Upper lobe of left lung (tissue), 6 donors: ENCODE results near the gene NRP1. TPM values are rescaled to one million over a fixed set of nuclear protein-coding genes. Genes with fewer than 3 reads are reported as not detected.

ENCODE experiments used
- ATAC-seq, 2 donors: fragments of 200-7000 bp; cut with Tn5 transposase; one replicate each; pipeline ENCODE4 v1.9.1; 2022; ENCODE audit warnings: mild to moderate bottlenecking in 2 of 2, moderate library complexity in 2 of 2; ENCODE audit not compliant: low FRiP score in 2 of 2
- DNase-seq, 2 donors: peaks; one replicate each; pipeline ENCODE4 v3.0.0-alpha.2; 2019 to 2020
- H3K27ac ChIP-seq, 4 donors: fragments of 200-600 bp; sonication (generic); one replicate each; pipeline ENCODE4 v1.5.1; 2016 to 2019
- H3K27me3 ChIP-seq, 4 donors: fragments of 200-600 bp; sonication (generic); one replicate each; pipeline ENCODE4 v1.5.1; 2017 to 2019
- H3K36me3 ChIP-seq, 4 donors: fragments of 200-600 bp; sonication (generic); one replicate each; pipeline ENCODE4 v1.5.1; 2016 to 2019
- H3K4me1 ChIP-seq, 4 donors: fragments of 200-600 bp; sonication (generic); one replicate each; pipeline ENCODE4 v1.5.1; 2018 to 2019
- H3K4me3 ChIP-seq, 4 donors: fragments of 200-600 bp; sonication (generic); one replicate each; pipeline ENCODE4 v1.5.1; 2017 to 2019; ENCODE audit warnings: mild to moderate bottlenecking in 2 of 4, moderate library complexity in 1 of 4
- H3K9me3 ChIP-seq, 4 donors: fragments of 200-600 bp; sonication (generic); one replicate each; pipeline ENCODE4 v1.5.1; 2018 to 2019
- CTCF ChIP-seq, 6 experiments: fragments of 450-650 bp in 4 of 6; fragments of 200-600 bp in 2 of 6; sonication (generic) in 2 of 6; IDR thresholded peaks; one replicate each; pipeline ENCODE4 v1.5.1; 2016 to 2019; ENCODE audit warnings: antibody characterized with exemption in 6 of 6
- EP300 ChIP-seq, 4 donors: sonication (generic); formaldehyde crosslinking; IDR thresholded peaks; one replicate each; pipeline ENCODE4 v1.5.1; 2017; ENCODE audit warnings: antibody characterized with exemption in 4 of 4, control low read depth in 2 of 4
- POLR2A ChIP-seq, 4 donors: fragments of 450-650 bp; IDR thresholded peaks; one replicate each; pipeline ENCODE4 v1.5.1; 2016 to 2017; ENCODE audit warnings: antibody characterized with exemption in 4 of 4, mild to moderate bottlenecking in 2 of 4
- POLR2AphosphoS5 ChIP-seq, 2 donors: sonication (generic); formaldehyde crosslinking; IDR thresholded peaks; one replicate each; pipeline ENCODE4 v1.5.1; 2017; ENCODE audit warnings: antibody characterized with exemption in 2 of 2
- WGBS, 2 donors: methylation state at CpG; one replicate each; pipeline ENCODE4 v1.1.5; 2017 to 2018; 5-methylcytosine and 5-hydroxymethylcytosine counted together
- total RNA-seq, 6 donors: library from RNA; depleted of rRNA in 4 of 6; stranded (reverse); fragments of >200 nt in 4 of 6; gene quantifications; one replicate each; pipeline versions ENCODE4 v1.1.0 to v1.2.1, GENCODE V29; 2016 to 2021
- donor health status: DM: no; HTN: no; CAD: no; lungs with moderate emphysema.
- donor health status: DM: no; HTN: yes; CAD: no; lungs with severe emphysema.

The NRP1 gene
- total RNA-seq, 6 donors from 2014 or later, result 48.5 to 136 (median 64.1) TPM

GRCh38 chr10:33295851-33296250 is 38.6 kb downstream of the NRP1 start:
- 52 to 60% methylated on average over 2 of the region's 2 CpGs for WGBS, 2 donors
- TF ChIP-seq POLR2AphosphoS5 (IDR thresholded peaks at IDR 0.05) (no peak), CTCF (IDR thresholded peaks at IDR 0.05) (no peak), POLR2A (IDR thresholded peaks at IDR 0.05) (no peak), EP300 (IDR thresholded peaks at IDR 0.05) (no peak)
- Histone ChIP-seq H3K27ac (peak overlapping the region in 2 of 4 donors; percentile 67 to 69), H3K9me3 (no peaks in the 10 kb centered on the region), H3K36me3 (peaks cover 0 to 4% (median 0%) of the 10 kb centered on the region in 4 donors), H3K4me1 (peaks cover 4 to 28% (median 14%) of the 10 kb centered on the region in 4 donors), H3K27me3 (no peaks in the 10 kb centered on the region), H3K4me3 (no peak overlapping the region)
- no peak for ATAC-seq
- DNase-seq, result no peak

- TF ChIP-seq POLR2A (IDR thresholded peaks at IDR 0.05) (no peak), CTCF (IDR thresholded peaks at IDR 0.05) (no peak), EP300 (IDR thresholded peaks at IDR 0.05) (no peak), POLR2AphosphoS5 (IDR thresholded peaks at IDR 0.05) (no peak)
- WGBS, 2 donors, result 92 to 93% methylated on average over 14 of the region's 14 CpGs
These were observed 40.8 kb downstream of the NRP1 start for GRCh38 chr10:33293531-33294170.

GRCh38 chr10:33293076-33293475 is 41.4 kb downstream of the NRP1 start:
- ATAC-seq (no peak), DNase-seq (no peak)
- H3K9me3 ChIP-seq, result no peaks in the 10 kb centered on the region
- no peak overlapping the region for H3K4me3 ChIP-seq
- no peaks in the 10 kb centered on the region for H3K27me3 ChIP-seq
- H3K4me1 ChIP-seq, result peaks cover 9 to 24% (median 13%) of the 10 kb centered on the region in 4 donors
- H3K27ac ChIP-seq, result no peak overlapping the region
- H3K36me3 ChIP-seq, result peaks cover 0 to 4% (median 0%) of the 10 kb centered on the region in 4 donors
- TF ChIP-seq EP300 (IDR thresholded peaks at IDR 0.05), result no peak
- no peak for TF ChIP-seq POLR2AphosphoS5 (IDR thresholded peaks at IDR 0.05)
- no peak for TF ChIP-seq CTCF (IDR thresholded peaks at IDR 0.05)
- no peak for TF ChIP-seq POLR2A (IDR thresholded peaks at IDR 0.05)
- WGBS, 2 donors, result 91 to 93% methylated on average over 3 of the region's 3 CpGs

More at GRCh38 chr10:33293531-33294170, 40.8 kb downstream of the NRP1 start:
- no peak for ATAC-seq
- Histone ChIP-seq H3K4me1 (peaks cover 9 to 30% (median 15%) of the 10 kb centered on the region in 4 donors), H3K4me3 (no peak overlapping the region), H3K27me3 (no peaks in the 10 kb centered on the region), H3K36me3 (peaks cover 0 to 4% (median 0%) of the 10 kb centered on the region in 4 donors), H3K27ac (no peak overlapping the region), H3K9me3 (no peaks in the 10 kb centered on the region)
- DNase-seq, result no peak

- Histone ChIP-seq H3K9me3 (no peaks in the 10 kb centered on the region), H3K36me3 (peaks cover 0 to 4% (median 0%) of the 10 kb centered on the region in 4 donors), H3K27me3 (no peaks in the 10 kb centered on the region), H3K4me3 (no peak overlapping the region), H3K27ac (peak overlapping the region in 1 of 4 donors; percentile 38), H3K4me1 (peaks cover 12 to 22% (median 15%) of the 10 kb centered on the region in 4 donors)
- 85 to 86% methylated on average over 5 of the region's 5 CpGs for WGBS, 2 donors
- DNase-seq (no peak), ATAC-seq (peak in 1 of 2 donors; percentile 55)
- TF ChIP-seq EP300 (IDR thresholded peaks at IDR 0.05), result no peak
- no peak for TF ChIP-seq CTCF (IDR thresholded peaks at IDR 0.05)
- no peak for TF ChIP-seq POLR2AphosphoS5 (IDR thresholded peaks at IDR 0.05)
- no peak for TF ChIP-seq POLR2A (IDR thresholded peaks at IDR 0.05)
These were observed 43.3 kb downstream of the NRP1 start for GRCh38 chr10:33291053-33291592.
